Right lobe of liver (tissue), 6 donors: ENCODE results near the gene CUL9. TPM values are rescaled to one million over a fixed set of nuclear protein-coding genes. Genes with fewer than 3 reads are reported as not detected.

Experiments
- ATAC-seq, 4 donors: fragments of 200-7000 bp; cut with Tn5 transposase; one replicate each; pipeline ENCODE4 v1.9.1; 2020; ENCODE audit warnings: mild to moderate bottlenecking in 4 of 4, moderate library complexity in 4 of 4
- DNase-seq, 3 donors: peaks; one replicate each; pipeline ENCODE4 v3.0.0-alpha.2; 2020
- H3K27ac ChIP-seq, 3 donors: fragments of 200-600 bp; one replicate each; pipeline ENCODE4 v1.8.0; 2022
- H3K27me3 ChIP-seq, 2 donors: fragments of 200-600 bp; one replicate each; pipeline ENCODE4 v1.8.0; 2022
- H3K36me3 ChIP-seq, 4 donors: fragments of 200-600 bp; sonication (generic) in 1 of 4; one replicate each; pipeline versions ENCODE4 v1.5.1 to v1.8.0; 2017 to 2022; ENCODE audit warnings: control low read depth in 1 of 4
- H3K4me1 ChIP-seq, 4 donors: fragments of 200-600 bp; sonication (generic) in 1 of 4; one replicate each; pipeline versions ENCODE4 v1.5.1 to v1.8.0; 2017 to 2022; ENCODE audit warnings: control low read depth in 1 of 4
- H3K4me3 ChIP-seq, 3 donors: fragments of 200-600 bp; one replicate each; pipeline ENCODE4 v1.8.0; 2022
- H3K9me3 ChIP-seq, 4 donors: fragments of 200-600 bp; sonication (generic) in 1 of 4; one replicate each; pipeline versions ENCODE4 v1.5.1 to v1.8.0; 2017 to 2022; ENCODE audit warnings: control low read depth in 1 of 4
- CTCF ChIP-seq, 4 donors: fragments of 200-600 bp in 3 of 4; fragments of 450-650 bp in 1 of 4; IDR thresholded peaks; one replicate each; pipeline versions ENCODE4 v1.5.1 to v1.8.0; 2016 to 2022; ENCODE audit warnings: antibody characterized with exemption in 4 of 4, mild to moderate bottlenecking in 2 of 4
- POLR2A ChIP-seq: fragments of 450-650 bp; IDR thresholded peaks from one replicate; pipeline ENCODE4 v1.6.1; 2017; ENCODE audit warnings: antibody characterized with exemption, mild to moderate bottlenecking
- WGBS: methylation state at CpG from one replicate; pipeline ENCODE4 v1.1.6; 2018; ENCODE audit warnings: low coverage, low lambda C conversion rate; ENCODE audit not compliant: insufficient coverage; ENCODE audit errors: missing lambda C conversion rate; 5-methylcytosine and 5-hydroxymethylcytosine counted together
- intact Hi-C, 2 donors: fragments of 100-400 bp; cut with DNase I; formaldehyde crosslinking; loops; one replicate each; pipeline versions ENCODE4 v1.11.2 to v1.14.1; 2022
- total RNA-seq, 6 experiments: library from RNA; depleted of rRNA in 2 of 6; stranded (reverse); fragments of >200 nt in 2 of 6; fragmentation: NEBNext Ultra II Directional in 3 of 6; extraction: Animal tissue kit (Norgen Biotek cat#: 25700) in 3 of 6; gene quantifications; one replicate each; pipeline versions ENCODE4 v1.1.0 to v1.2.4, GENCODE V29; 2016 to 2023
- donor health status: DM: no; HTN: yes; CAD: no.
- donor health status: DM: no; HTN: no; CAD: no.
- donor health status: DM: no; HTN: no; CAD: no.
- donor health status: DM: no; HTN: yes; CAD: no.
- donor health status: DM: no; HTN: yes; CAD: no.

CUL9 gene
- total RNA-seq, 6 experiments from 2014 or later: 14.4 to 17.7 (median 15.2) TPM

- DNase-seq: no peak
Measured at GRCh38 chr6:43253401-43253800, 71.4 kb downstream of the CUL9 start.

GRCh38 chr6:43254138-43254817 lies 72.3 kb downstream of the CUL9 start:
- TF ChIP-seq POLR2A (no peak), CTCF (IDR thresholded peaks at IDR 0.05) (no peak)
- 52% methylated on average over 3 of the region's 15 CpGs for WGBS
- Histone ChIP-seq H3K4me3 (no peak overlapping the region), H3K27me3 (no peaks in the 10 kb centered on the region), H3K9me3 (no peaks in the 10 kb centered on the region), H3K27ac (no peak overlapping the region), H3K4me1 (no peaks in the 10 kb centered on the region), H3K36me3 (no peaks in the 10 kb centered on the region)
- ATAC-seq (no peak), DNase-seq (no peak)
- intact Hi-C loops: no loop called here

More at GRCh38 chr6:43253401-43253800, 71.4 kb downstream of the CUL9 start:
- H3K4me1 ChIP-seq: no peaks in the 10 kb centered on the region
- no peak for TF ChIP-seq CTCF (IDR thresholded peaks at IDR 0.05)
- TF ChIP-seq POLR2A: no peak
- no peaks in the 10 kb centered on the region for H3K36me3 ChIP-seq
- H3K27me3 ChIP-seq: no peaks in the 10 kb centered on the region
- intact Hi-C loops: no loop called here
- H3K27ac ChIP-seq: no peak overlapping the region
- no peaks in the 10 kb centered on the region for H3K9me3 ChIP-seq
- ATAC-seq: no peak
- H3K4me3 ChIP-seq: no peak overlapping the region
- 60% methylated on average over 1 of the region's 11 CpGs for WGBS

GRCh38 chr6:43254846-43255245 lies 72.8 kb downstream of the CUL9 start:
- no peak overlapping the region for H3K27ac ChIP-seq
- ATAC-seq (no peak), DNase-seq (no peak)
- no peaks in the 10 kb centered on the region for H3K9me3 ChIP-seq
- H3K36me3 ChIP-seq: no peaks in the 10 kb centered on the region
- no peak for TF ChIP-seq CTCF (IDR thresholded peaks at IDR 0.05)
- TF ChIP-seq POLR2A: no peak
- no peaks in the 10 kb centered on the region for H3K4me1 ChIP-seq
- WGBS: 67% methylated on average over 3 of the region's 11 CpGs
- H3K27me3 ChIP-seq: no peaks in the 10 kb centered on the region
- intact Hi-C loops: no loop called here
- H3K4me3 ChIP-seq: no peak overlapping the region

- Histone ChIP-seq H3K9me3 (no peaks in the 10 kb centered on the region), H3K4me3 (no peak overlapping the region), H3K36me3 (no peaks in the 10 kb centered on the region), H3K27me3 (no peaks in the 10 kb centered on the region), H3K27ac (no peak overlapping the region), H3K4me1 (no peaks in the 10 kb centered on the region)
- intact Hi-C loops: no loop called here
- TF ChIP-seq CTCF (IDR thresholded peaks at IDR 0.05): no peak
- no peak for TF ChIP-seq POLR2A
- ATAC-seq (no peak), DNase-seq (no peak)
- WGBS: 30% methylated on average over 2 of the region's 11 CpGs
Measured at GRCh38 chr6:43255408-43256054, 73.5 kb downstream of the CUL9 start.
